DOHH2 (cell line): ENCODE measurements around the gene CHPF2.

Experiments used
- EZH2phosphoT487 ChIP-seq: fragments of 200-600 bp; sonication (generic); IDR thresholded peaks from 2 replicates; pipeline ENCODE4 v1.6.1; 2017; ENCODE audit warnings: borderline replicate concordance, mild to moderate bottlenecking, antibody characterized with exemption, low read length, moderate library complexity, mixed read lengths
- TF ChIP-seq, protein P1 (sequence below): fragments of 200-600 bp; sonication (generic); IDR thresholded peaks from one replicate; pipeline ENCODE4 v1.5.1; 2014; ENCODE audit warnings: antibody characterized with exemption, mild to moderate bottlenecking, low read depth, low read length; ENCODE audit not compliant: poor library complexity, severe bottlenecking

DNA sequence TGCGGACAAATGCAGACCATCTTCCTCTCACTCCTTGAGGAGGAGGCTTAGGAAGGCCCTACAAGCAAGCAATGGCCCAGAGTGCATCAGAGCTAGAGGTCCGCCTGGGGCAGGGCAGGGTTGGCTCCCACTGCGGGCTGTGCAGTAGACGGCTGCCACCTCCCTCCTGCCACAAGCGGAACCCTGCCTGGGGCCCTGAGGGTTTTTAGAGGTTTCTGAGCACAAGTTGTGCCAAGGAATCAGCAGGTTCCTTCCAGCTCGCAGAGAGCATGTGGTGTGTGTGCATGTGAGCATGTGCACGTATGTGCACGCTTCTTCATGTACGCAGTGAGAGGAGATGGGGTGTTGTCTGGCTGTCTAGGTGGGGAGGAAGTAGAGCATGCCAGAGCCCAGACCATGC is 42.1 kb downstream of the CHPF2 start:
- TF ChIP-seq, protein P1, sequence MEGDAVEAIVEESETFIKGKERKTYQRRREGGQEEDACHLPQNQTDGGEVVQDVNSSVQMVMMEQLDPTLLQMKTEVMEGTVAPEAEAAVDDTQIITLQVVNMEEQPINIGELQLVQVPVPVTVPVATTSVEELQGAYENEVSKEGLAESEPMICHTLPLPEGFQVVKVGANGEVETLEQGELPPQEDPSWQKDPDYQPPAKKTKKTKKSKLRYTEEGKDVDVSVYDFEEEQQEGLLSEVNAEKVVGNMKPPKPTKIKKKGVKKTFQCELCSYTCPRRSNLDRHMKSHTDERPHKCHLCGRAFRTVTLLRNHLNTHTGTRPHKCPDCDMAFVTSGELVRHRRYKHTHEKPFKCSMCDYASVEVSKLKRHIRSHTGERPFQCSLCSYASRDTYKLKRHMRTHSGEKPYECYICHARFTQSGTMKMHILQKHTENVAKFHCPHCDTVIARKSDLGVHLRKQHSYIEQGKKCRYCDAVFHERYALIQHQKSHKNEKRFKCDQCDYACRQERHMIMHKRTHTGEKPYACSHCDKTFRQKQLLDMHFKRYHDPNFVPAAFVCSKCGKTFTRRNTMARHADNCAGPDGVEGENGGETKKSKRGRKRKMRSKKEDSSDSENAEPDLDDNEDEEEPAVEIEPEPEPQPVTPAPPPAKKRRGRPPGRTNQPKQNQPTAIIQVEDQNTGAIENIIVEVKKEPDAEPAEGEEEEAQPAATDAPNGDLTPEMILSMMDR = no peak
- no peak for TF ChIP-seq EZH2phosphoT487
